GM10248 (cell line): ENCODE data around the gene IFNL1.

Experiments
- CTCF ChIA-PET: fragments of 300-600 bp; sonication (Branson Sonifier 250); formaldehyde crosslinking; extraction: SDS; loops from one replicate; lab custom pipeline; 2021; ENCODE audit warnings: antibody characterized with exemption; lab: Yijun Ruan, JAX
- POLR2A ChIA-PET: fragments of 350-650 bp; sonication (Branson Sonifier 250); formaldehyde crosslinking; extraction: SDS; loops from one replicate; lab custom pipeline; 2020; ENCODE audit warnings: antibody characterized with exemption; lab: Yijun Ruan, JAX
- DNase-seq: peaks from one replicate; pipeline ENCODE4 v3.0.0; 2012; ENCODE audit errors: extremely low spot score
- CTCF ChIP-seq: IDR thresholded peaks from 2 replicates; pipeline ENCODE4 v1.5.1; 2012; ENCODE audit warnings: mild to moderate bottlenecking, low read depth; ENCODE audit errors: extremely low read depth, missing control alignments, control extremely low read depth

IFNL1 gene

GRCh38 chr19:39347332-39348164 is 51.3 kb downstream of the IFNL1 start:
- ChIA-PET CTCF (interaction anchor here (1.0 to 1.6 kb wide), 4 partner anchors 14 to 225 kb away, joined by 3 to 4 read pairs (median 4); no protein-coding TSS in a partner anchor), POLR2A (no interaction called here)
- no peak for TF ChIP-seq CTCF
- no peak for DNase-seq
